Heart right ventricle (tissue), 16 donors: ENCODE measurements around the gene FUCA2. TPM values are rescaled to one million over a fixed set of nuclear protein-coding genes. Genes with fewer than 3 reads are reported as not detected.
A peak's percentile ranks its signal among the peaks of the same experiment; 100 is the strongest.

Experiments
- ATAC-seq, 8 donors: fragments of 200-7000 bp; cut with Tn5 transposase; one replicate each; pipeline ENCODE4 v1.9.1; 2020; ENCODE audit warnings: mild to moderate bottlenecking in 8 of 8, moderate library complexity in 8 of 8, moderate number of reproducible peaks in 1 of 8
- DNase-seq, 2 donors: peaks; one replicate each; pipeline ENCODE4 v3.0.0-alpha.2; 2020
- H3K27ac ChIP-seq, 10 donors: fragments of 200-600 bp; sonication (generic) in 2 of 10; one replicate each; pipeline versions ENCODE4 v1.5.0 to v1.8.0; 2020 to 2022; ENCODE audit warnings: mild to moderate bottlenecking in 3 of 10
- H3K27me3 ChIP-seq, 7 donors: fragments of 200-600 bp; one replicate each; pipeline ENCODE4 v1.8.0; 2021 to 2022; ENCODE audit warnings: mild to moderate bottlenecking in 2 of 7
- H3K36me3 ChIP-seq, 9 donors: fragments of 200-600 bp; sonication (generic) in 1 of 9; one replicate each; pipeline versions ENCODE4 v1.5.0 to v1.8.0; 2020 to 2022; ENCODE audit warnings: mild to moderate bottlenecking in 2 of 9
- H3K4me1 ChIP-seq, 9 donors: fragments of 200-600 bp; sonication (generic) in 1 of 9; one replicate each; pipeline versions ENCODE4 v1.5.0 to v1.8.0; 2020 to 2022; ENCODE audit warnings: mild to moderate bottlenecking in 4 of 9
- H3K4me3 ChIP-seq, 10 donors: fragments of 200-600 bp; sonication (generic) in 2 of 10; one replicate each; pipeline versions ENCODE4 v1.5.0 to v1.8.0; 2020 to 2022; ENCODE audit warnings: mild to moderate bottlenecking in 7 of 10, moderate library complexity in 2 of 10
- H3K9me3 ChIP-seq, 11 donors: fragments of 200-600 bp in 10 of 11; sonication (generic) in 2 of 11; one replicate each; pipeline versions ENCODE4 v1.5.0 to v1.8.0; 2013 to 2022; ENCODE audit warnings: mild to moderate bottlenecking in 2 of 11, control low read depth in 1 of 11, moderate library complexity in 1 of 11
- CTCF ChIP-seq, 9 donors: fragments of 200-600 bp; sonication (generic) in 2 of 9; IDR thresholded peaks; one replicate each; pipeline versions ENCODE4 v1.5.0 to v1.8.0; 2021 to 2022; ENCODE audit warnings: antibody characterized with exemption in 9 of 9, mild to moderate bottlenecking in 5 of 9, moderate library complexity in 1 of 9
- WGBS, 2 donors: extraction: QIAGEN DNeasy Blood & Tissue Kit; methylation state at CpG; one replicate each; pipeline ENCODE4 v1.1.7; 2013; ENCODE audit warnings: inconsistent platforms in 1 of 2; 5-methylcytosine and 5-hydroxymethylcytosine counted together
- intact Hi-C, 10 donors: fragments of 100-400 bp; cut with DNase I; formaldehyde crosslinking; loops; one replicate each; pipeline versions ENCODE4 v1.11.1 to v1.14.2; 2022
- polyA plus RNA-seq, 2 donors: library from polyadenylated mRNA; stranded (reverse); fragments of 200-250 nt; gene quantifications; one replicate each; pipeline ENCODE4 v1.2.3, GENCODE V29; 2013
- total RNA-seq, 10 donors: library from RNA; stranded (reverse); fragmentation: NEBNext Ultra II Directional in 3 of 10; extraction: Animal tissue kit (Norgen Biotek cat#: 25700) in 3 of 10; gene quantifications; one replicate each; pipeline versions ENCODE4 v1.2.1 to v1.2.4, GENCODE V29; 2021 to 2023
- donor health status: Arrhythmogenic right ventricular cardiomyopathy.
- donor health status: ischemic (EF 13 %, LVEDD 7.1; RV severe dilation, severe dysfunction).
- donor health status: healthy with polysubstance abuse.
- donor health status: DM: no; HTN: yes; CAD: no.
- donor health status: DM: no; HTN: no; CAD: no.
- donor health status: ischemic (EF 25% LVEDD 6.9; RV normal size, moderate dysfunction).
- donor health status: ischemic (EF 25% LVEDD 5.7; RV mildly dilated, moderate dysfunction).
- donor health status: healthy.
- donor health status: DM: yes; HTN: yes; CAD: no.
- donor health status: Ischemic cardiomyopathy.
- donor health status: ischemic (EF 35%, LVEDD 5.7; RV mildly dilated, moderate dysfunction).
- donor health status: nonischemic (EF 11% LVEDD 7.7; RV severe dilation, severe dysfunction).
- donor health status: DM: yes; HTN: yes; CAD: no.
- donor health status: PGD.
- donor health status: ischemic (EF 29% LVEDD 5.4; RV normal size, mild dysfunction).
- donor health status: nonischemic (EF 23%, LVEDD 6.1; RV moderate dilation, normal function).

FUCA2 gene
- total and polyA plus RNA-seq, 12 donors = 24.1 to 63.4 (median 40.1) TPM

- Histone ChIP-seq H3K27me3 (no peaks in the 10 kb centered on the region), H3K27ac (peak overlapping the region in 1 of 10 donors; percentile 11), H3K36me3 (no peaks in the 10 kb centered on the region), H3K4me1 (peaks cover 0 to 22% (median 4%) of the 10 kb centered on the region in 9 donors), H3K9me3 (no peaks in the 10 kb centered on the region), H3K4me3 (no peak overlapping the region)
- no peak for DNase-seq
- 71% methylated on average over 2 of the region's 2 CpGs for whole genome bisulfite sequencing, 2 donors
- no peak for TF ChIP-seq CTCF (IDR thresholded peaks at IDR 0.05)
- no peak for ATAC-seq
- intact Hi-C loops = no loop called here
Measured at GRCh38 chr6:143545165-143545564, 33.6 kb upstream of the FUCA2 start.

- ATAC-seq = no peak
- WGBS, 2 donors = 82 to 85% methylated on average over 4 of the region's 4 CpGs
- peaks cover 0 to 22% (median 4%) of the 10 kb centered on the region in 9 donors for H3K4me1 ChIP-seq
- no peak for DNase-seq
- H3K9me3 ChIP-seq = no peaks in the 10 kb centered on the region
- H3K4me3 ChIP-seq = no peak overlapping the region
- no peaks in the 10 kb centered on the region for H3K36me3 ChIP-seq
- no peak for TF ChIP-seq CTCF (IDR thresholded peaks at IDR 0.05)
- no peaks in the 10 kb centered on the region for H3K27me3 ChIP-seq
- intact Hi-C loops = no loop called here
- H3K27ac ChIP-seq = peak overlapping the region in 4 of 10 donors; percentile 13 to 48 (median 22)
Measured at GRCh38 chr6:143544011-143544696, 32.6 kb upstream of the FUCA2 start.

- intact Hi-C loops = no loop called here
- H3K4me1 ChIP-seq = peaks cover 0 to 22% (median 4%) of the 10 kb centered on the region in 9 donors
- no peaks in the 10 kb centered on the region for H3K36me3 ChIP-seq
- WGBS, 2 donors = 44 to 57% methylated on average over 1 of the region's 1 CpG
- TF ChIP-seq CTCF (IDR thresholded peaks at IDR 0.05) = no peak
- DNase-seq = no peak
- ATAC-seq = peak in 5 of 8 donors; percentile 19 to 38 (median 26)
- no peak overlapping the region for H3K4me3 ChIP-seq
- H3K27ac ChIP-seq = peak overlapping the region in 4 of 10 donors; percentile 13 to 48 (median 22)
- no peaks in the 10 kb centered on the region for H3K27me3 ChIP-seq
- no peaks in the 10 kb centered on the region for H3K9me3 ChIP-seq
Measured at GRCh38 chr6:143543435-143543834, 31.9 kb upstream of the FUCA2 start.

- no peak overlapping the region for H3K4me3 ChIP-seq
- no peak for ATAC-seq
- no peaks in the 10 kb centered on the region for H3K9me3 ChIP-seq
- DNase-seq = no peak
- intact Hi-C loops = no loop called here
- WGBS, 2 donors = 91 to 96% methylated on average over 2 of the region's 2 CpGs
- TF ChIP-seq CTCF (IDR thresholded peaks at IDR 0.05) = no peak
- H3K4me1 ChIP-seq = peaks cover 0 to 25% (median 6%) of the 10 kb centered on the region in 9 donors
- no peaks in the 10 kb centered on the region for H3K27me3 ChIP-seq
- H3K27ac ChIP-seq = peak overlapping the region in 1 of 10 donors; percentile 27
- no peaks in the 10 kb centered on the region for H3K36me3 ChIP-seq
Measured at GRCh38 chr6:143542888-143543287, 31.4 kb upstream of the FUCA2 start.
